Measurements from ENCODE around the gene HPS6. TPM values are rescaled to one million over a fixed set of nuclear protein-coding genes. Genes with fewer than 3 reads are reported as not detected.
A peak's percentile ranks its signal among the peaks of the same experiment; 100 is the strongest.

The HPS6 gene
- total RNA-seq, 1 donor from 2014 or later, result 17.2 TPM

DNA sequence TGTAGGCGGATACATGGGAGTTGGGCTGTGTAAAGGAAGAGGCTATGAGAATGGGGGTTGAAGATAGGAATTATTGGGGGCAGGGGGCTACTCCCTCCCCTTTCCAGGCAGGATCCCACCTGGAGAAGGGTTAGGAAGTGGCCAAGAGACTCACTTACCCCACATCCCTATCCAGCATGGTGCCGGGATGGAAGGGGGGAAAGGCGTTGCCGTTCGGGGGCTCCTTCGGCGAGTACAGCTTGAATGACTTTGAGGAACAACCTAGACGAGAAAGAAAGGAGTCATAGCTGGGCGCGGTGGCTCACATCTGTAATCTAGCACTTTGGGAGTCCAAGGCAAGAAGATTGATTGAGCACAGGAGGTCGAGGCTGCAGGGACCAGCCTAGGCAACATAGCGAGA, 46.1 kb downstream of the HPS6 start:
- Mint-ChIP-seq H3K27ac (no peak overlapping the region), H3K9me3 (ENCODE audit: low read depth) (no peaks in the 10 kb centered on the region), H3K27me3 (no peaks in the 10 kb centered on the region), H3K4me1 (ENCODE audit: low read depth) (peaks cover 25% of the 10 kb centered on the region), H3K4me3 (ENCODE audit: low read depth) (no peak overlapping the region), H3K36me3 (ENCODE audit: insufficient read depth) (peaks cover 14% of the 10 kb centered on the region)
- TF ChIP-seq CTCF (IDR thresholded peaks at IDR 0.05; ENCODE audit: unreplicated experiment), result no peak
- no peak for DNase-seq (ENCODE audit: low spot score, unreplicated experiment)

DNA sequence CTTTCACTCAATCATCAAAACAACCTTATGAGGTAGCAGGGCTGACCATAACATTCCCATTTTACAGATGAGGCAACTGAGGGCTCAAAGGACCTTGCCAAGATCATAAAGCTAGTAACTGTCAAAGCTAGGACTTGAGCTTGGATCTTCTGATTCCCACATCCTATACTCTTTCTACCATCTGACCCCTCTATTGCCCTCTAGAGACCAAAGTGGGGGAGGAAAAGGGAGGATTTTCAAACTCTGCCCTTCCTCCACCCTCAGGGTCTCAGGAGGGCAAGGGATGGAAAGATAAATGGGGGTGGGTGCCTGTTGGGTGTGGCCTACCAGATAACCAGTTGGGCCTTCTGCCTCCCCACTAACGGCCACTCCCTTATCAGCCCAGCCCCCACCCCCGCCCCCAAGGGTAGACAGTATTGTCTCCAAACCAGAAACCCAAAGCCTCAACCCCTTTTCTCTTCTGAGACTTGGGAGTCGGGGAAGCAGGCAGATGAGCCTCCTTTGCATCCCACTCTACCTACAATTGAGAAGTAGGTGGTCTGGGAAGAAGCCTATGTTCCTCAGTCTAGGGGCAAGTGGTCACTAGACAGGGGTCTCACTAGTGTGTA, 47.2 kb downstream of the HPS6 start:
- DNase-seq (ENCODE audit: low spot score, unreplicated experiment), result no peak
- Mint-ChIP-seq H3K9me3 (ENCODE audit: low read depth) (no peaks in the 10 kb centered on the region), H3K4me3 (ENCODE audit: low read depth) (peak overlapping the region; percentile 90), H3K27me3 (no peaks in the 10 kb centered on the region), H3K27ac (no peak overlapping the region), H3K4me1 (ENCODE audit: low read depth) (peaks cover 30% of the 10 kb centered on the region), H3K36me3 (ENCODE audit: insufficient read depth) (peaks cover 14% of the 10 kb centered on the region)
- peak; percentile 41 for TF ChIP-seq CTCF (IDR thresholded peaks at IDR 0.05; ENCODE audit: unreplicated experiment)

DNA sequence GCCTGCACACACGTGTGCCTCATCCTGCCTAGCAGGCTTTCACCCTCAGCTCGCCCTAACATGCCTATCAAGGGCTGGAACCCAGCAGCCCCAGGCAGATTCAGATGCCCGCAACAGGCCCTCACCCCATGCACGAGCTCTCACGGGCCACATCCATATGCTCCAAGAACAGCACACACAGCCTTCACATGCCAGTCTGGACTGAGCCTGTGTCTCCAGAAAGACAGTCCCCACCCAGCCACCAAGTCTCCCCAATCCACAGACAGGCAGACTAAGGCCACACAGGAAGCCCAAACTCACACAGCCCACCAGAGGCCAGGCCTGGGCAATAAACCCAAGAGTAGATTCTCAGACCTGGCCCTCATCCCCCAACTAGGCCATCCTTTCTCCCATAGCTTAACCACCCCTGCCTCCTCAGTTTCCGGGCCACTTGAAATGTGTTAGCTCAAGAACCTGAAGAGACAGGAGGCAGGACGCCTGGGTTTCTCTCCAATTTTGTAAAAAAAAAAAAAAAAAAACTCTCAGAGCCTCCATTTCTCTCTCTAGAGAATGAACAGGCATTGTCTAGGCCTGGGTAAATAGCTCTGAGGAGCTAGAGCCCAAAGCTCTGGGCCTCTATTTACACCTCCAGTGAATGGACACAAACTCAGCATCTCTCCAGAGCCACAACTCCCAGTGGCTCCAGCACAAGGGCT, 48.3 kb downstream of the HPS6 start:
- H3K27me3 Mint-ChIP-seq, result no peaks in the 10 kb centered on the region
- peak overlapping the region; percentile 90 for H3K4me3 Mint-ChIP-seq (ENCODE audit: low read depth)
- no peak for DNase-seq (ENCODE audit: low spot score, unreplicated experiment)
- H3K27ac Mint-ChIP-seq, result peak overlapping the region; percentile 97
- no peak for TF ChIP-seq CTCF (IDR thresholded peaks at IDR 0.05; ENCODE audit: unreplicated experiment)
- no peaks in the 10 kb centered on the region for H3K9me3 Mint-ChIP-seq (ENCODE audit: low read depth)
- H3K36me3 Mint-ChIP-seq (ENCODE audit: insufficient read depth), result peaks cover 13% of the 10 kb centered on the region
- peaks cover 36% of the 10 kb centered on the region for H3K4me1 Mint-ChIP-seq (ENCODE audit: low read depth)

DNA sequence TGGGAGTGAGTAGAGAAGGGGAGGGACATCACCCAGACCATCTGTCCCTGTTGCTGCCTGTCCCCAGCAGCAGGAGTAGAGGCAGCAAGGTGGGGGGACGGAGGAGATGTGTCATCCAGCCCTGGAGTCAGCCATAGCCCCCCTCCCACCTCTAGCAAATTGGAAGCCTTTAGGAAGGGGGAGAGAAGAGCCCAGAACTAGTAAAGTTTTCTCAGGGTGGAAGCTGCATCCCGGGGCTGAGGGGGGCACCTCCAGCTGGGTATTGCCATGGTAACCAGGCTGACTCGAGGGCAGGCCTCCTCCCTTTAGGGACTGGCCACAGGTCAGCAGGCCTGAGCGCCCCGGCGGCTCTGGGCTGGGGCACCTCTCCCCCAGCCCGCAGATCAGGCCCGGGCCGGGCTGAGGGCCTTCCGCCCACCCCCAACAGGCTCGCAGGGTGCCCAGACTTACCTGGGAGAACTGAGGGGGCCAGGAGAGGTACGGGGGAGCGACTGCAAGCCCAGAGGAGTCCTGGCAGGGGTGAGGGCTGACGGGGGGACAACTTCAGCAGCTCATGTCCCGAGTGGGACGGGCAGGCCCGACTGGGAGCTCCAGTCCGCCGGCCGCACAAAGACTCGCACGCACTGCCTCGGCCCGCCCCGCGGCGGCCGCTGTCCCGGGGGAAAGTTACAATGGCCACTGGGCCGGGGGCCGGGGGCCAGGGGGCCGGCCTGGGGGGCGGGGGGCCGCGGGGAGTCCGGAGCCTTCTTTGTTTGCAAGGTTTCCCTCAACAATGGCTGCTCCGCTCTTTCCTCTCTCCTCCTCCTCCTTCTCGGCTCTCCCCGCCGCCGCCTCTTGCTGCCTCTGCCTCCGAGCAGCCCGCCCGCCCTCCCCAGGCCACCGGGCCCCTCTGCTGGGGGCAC, 49.1 kb downstream of the HPS6 start:
- peak overlapping the region; percentile 97 for H3K27ac Mint-ChIP-seq
- DNase-seq (ENCODE audit: low spot score, unreplicated experiment), result peak; percentile 17

More for the DNA sequence above, 49.1 kb downstream of the HPS6 start:
- H3K36me3 Mint-ChIP-seq (ENCODE audit: insufficient read depth), result peaks cover 10% of the 10 kb centered on the region
- H3K4me3 Mint-ChIP-seq (ENCODE audit: low read depth), result peak overlapping the region; percentile 90
- no peaks in the 10 kb centered on the region for H3K27me3 Mint-ChIP-seq
- TF ChIP-seq CTCF (IDR thresholded peaks at IDR 0.05; ENCODE audit: unreplicated experiment), result no peak
- H3K4me1 Mint-ChIP-seq (ENCODE audit: low read depth), result peaks cover 40% of the 10 kb centered on the region
- H3K9me3 Mint-ChIP-seq (ENCODE audit: low read depth), result no peaks in the 10 kb centered on the region
